NCI-H2029 (cell line): Measurements from ENCODE around the gene NID1.
"Not testable (repeated sequence)": the region's sequence is repeated elsewhere in the genome, so short reads cannot be mapped to it uniquely, and the experiment has no call there.

Source experiments
- DNase-seq: peaks from one replicate; lab custom pipeline; 2025; lab: John Stamatoyannopoulos, UW

The NID1 gene

GRCh38 chr1:235968831-235969230 is 96.1 kb downstream of the NID1 start:
- DNase-seq: no peak

- not testable (repeated sequence) for DNase-seq
These were observed 98.8 kb downstream of the NID1 start for GRCh38 chr1:235966134-235966533.

DNA sequence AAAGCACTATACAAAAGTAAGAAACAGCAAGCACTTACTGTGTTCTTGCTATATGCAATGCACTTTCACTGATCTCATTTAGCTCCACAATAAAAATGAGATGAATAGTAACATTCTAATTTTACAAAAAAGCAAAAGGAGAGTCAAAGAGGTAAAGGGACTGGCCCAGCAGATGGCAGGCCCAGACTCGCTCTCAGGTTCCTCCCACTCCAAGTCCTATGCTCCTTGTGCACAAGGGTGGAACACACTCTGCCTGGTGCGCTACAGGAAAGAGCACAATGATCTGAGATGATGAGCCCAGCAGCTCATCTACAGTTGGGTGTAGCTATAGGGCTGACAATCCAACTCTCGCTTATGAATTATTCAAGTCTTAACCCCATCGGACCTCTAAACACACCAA is 104.1 kb downstream of the NID1 start:
- no peak for DNase-seq

DNA sequence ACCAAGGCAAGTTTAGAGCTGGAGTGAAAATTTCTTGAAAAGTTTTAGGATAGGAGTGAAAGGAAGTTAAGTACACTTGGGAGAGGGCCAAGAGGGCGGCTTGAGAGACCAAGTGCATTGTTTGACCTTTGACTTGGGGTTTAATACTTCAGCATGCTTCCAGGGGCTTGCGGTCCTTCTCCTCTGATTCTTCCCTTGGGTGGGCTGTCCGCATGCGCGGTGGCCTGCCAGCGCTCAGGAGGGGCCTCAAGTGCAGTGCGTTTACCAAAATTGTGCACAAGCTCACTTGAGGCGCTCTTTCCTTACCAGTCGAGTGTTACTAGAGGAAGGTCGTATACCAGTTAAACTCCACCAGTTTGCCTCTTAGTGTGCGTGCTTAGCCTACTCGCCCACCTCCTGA is 106.9 kb downstream of the NID1 start:
- DNase-seq: no peak

DNA sequence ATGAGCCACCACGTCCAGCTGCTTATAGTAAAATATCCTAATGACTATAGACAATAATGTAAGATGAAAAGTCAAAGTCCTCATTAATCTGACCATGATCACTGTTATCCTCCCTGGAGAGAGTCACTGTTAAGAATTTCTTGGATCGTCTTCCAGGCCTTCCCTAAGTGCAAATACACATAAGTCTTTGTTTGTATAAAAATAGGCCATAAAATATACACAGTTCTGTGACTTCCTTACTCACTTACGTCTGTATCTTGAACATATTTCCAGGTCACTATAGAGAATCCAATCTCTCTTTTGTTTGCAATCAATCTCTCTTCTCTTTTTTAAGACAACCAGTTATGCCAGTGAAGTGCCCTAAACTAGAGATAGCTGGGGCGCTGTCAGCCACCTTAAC is 109.1 kb downstream of the NID1 start:
- no peak for DNase-seq

- DNase-seq: no peak
These were observed 110.3 kb downstream of the NID1 start for GRCh38 chr1:235954306-235955283.

- DNase-seq: no peak
These were observed 111.1 kb downstream of the NID1 start for GRCh38 chr1:235953801-235954200.

GRCh38 chr1:235952950-235953615 is 111.8 kb downstream of the NID1 start:
- DNase-seq: no peak

DNA sequence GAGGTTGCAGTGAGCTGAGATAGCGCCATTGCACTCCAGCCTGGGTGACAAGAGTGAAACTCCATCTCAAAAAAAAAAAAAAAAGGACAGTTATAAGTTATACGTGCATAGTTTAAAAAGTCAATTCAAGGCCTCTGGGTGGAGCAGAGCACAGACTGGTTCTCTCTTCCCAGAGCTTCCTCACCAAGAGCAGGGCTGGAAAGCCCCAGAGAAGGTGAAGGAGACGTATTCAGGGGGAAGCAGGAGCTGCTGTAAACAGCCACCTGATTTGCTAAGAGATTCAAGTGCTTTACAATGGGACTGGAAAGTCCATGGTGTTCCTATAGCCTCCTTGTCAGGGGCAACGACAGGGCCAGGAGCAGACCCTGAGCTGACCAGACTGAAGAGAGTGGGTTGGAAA is 113.2 kb downstream of the NID1 start:
- DNase-seq: no peak

DNA sequence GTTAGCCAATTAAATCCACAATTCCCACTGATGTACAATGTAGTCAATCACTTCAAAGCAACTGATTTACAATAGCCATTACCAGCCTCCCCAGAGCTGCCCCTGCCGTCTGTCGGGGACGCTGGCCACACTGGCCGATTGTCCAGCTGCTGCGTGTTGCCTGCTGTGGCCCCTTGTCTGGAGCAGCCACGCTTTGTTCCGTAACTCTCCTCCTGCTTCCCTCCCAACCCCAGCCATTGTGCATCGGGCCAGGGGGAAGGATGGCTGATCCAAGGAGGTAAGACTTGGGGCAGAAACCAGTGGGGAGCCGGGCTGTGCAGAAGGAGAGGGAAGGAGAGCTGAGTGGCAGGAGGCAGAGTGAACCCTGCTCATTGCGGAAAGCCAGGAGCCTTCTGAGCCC is 114.6 kb downstream of the NID1 start:
- no peak for DNase-seq

- DNase-seq: no peak
These were observed 116.0 kb downstream of the NID1 start for GRCh38 chr1:235948774-235949427.

GRCh38 chr1:235947989-235948388 is 116.9 kb downstream of the NID1 start:
- DNase-seq: no peak

- no peak for DNase-seq
These were observed 118.3 kb downstream of the NID1 start for GRCh38 chr1:235946571-235946981.

DNA sequence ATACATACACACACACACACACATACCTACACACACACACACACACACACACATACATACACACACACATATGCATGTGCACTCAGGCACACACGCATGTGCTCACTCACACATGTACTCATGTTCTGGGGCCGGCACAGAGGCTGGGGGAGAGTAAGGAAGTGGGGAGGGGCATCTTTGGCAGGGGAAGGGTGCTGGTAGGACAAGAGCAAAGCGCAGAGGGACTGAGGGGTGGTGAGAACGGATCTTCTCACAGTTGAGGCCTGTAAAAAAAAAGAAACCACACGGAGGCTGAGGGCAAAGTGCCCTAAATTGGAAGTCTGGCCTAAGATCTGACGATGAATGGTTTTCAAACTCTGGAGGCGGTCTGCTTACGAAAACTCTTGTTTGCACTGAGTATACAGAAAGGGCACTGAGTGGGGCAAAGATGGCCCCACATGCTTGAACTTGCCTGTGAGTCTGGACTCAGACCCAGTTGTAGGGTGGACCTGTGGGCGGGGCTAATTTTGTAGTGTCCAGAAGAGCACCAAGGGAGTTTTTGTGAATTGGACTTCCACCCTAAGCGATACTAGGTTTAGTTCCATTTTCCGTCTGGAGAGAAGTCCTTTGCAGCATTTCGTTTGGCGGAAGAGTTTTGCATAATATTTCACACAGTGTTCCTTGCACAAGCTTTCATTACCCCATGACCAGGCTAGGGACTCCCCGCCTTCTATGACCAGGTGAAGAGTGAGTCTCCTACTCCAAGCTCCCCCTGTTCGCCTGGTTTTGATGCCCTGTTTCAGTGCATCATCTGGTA is 118.9 kb downstream of the NID1 start:
- DNase-seq: no peak

DNA sequence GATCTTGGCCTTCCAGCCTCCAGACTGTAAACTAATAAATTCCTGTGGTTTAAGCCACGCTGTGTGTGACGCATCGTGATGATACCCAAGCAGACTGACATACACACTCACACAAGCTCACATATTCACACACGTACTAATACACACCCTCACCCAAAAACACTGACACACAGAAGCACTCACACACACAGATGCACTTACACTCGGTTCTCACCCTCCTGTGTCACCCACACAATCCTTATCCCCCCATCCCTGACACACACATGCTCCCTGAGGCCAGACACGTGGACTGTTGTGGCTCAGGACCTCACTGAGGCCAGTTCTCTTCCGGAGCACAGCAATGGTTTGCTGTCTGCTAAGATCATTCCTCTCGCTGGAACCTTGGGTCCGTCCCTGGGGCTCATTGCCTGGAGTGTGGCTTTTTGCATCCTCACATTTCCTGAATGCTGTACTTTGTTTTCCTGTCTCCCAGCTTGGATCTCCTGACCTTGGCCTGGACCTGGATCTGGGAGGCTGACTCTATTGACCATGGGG is 121.2 kb downstream of the NID1 start:
- DNase-seq: no peak

DNA sequence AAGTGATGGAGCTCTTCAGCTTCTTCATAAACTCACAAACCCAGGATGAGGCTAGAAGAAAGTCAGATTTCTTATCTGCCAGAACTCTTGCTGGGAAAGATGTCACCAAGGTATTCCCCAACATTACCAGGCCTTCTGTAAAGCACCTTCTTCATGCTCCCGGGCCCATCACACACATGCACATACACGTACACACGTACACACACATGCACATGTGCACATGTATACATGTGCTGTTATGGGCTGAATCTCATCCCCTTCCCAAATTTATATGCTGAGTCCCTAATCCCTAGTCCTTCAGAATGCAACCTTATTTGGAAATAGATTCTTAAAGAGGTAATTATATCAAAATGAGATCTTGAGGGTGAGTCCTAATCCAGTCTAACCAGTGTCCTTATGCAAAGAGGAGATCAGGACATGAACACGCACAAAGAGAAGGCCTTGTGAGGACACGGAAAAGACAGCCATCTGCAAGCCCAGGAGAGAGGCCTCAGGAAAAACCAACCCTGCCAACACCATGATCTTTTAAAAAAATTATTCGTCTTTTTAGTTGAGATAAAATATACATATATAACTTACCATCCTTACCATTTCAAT is 121.8 kb downstream of the NID1 start:
- no peak for DNase-seq

GRCh38 chr1:235942625-235942934 is 122.3 kb downstream of the NID1 start:
- DNase-seq: no peak

DNA sequence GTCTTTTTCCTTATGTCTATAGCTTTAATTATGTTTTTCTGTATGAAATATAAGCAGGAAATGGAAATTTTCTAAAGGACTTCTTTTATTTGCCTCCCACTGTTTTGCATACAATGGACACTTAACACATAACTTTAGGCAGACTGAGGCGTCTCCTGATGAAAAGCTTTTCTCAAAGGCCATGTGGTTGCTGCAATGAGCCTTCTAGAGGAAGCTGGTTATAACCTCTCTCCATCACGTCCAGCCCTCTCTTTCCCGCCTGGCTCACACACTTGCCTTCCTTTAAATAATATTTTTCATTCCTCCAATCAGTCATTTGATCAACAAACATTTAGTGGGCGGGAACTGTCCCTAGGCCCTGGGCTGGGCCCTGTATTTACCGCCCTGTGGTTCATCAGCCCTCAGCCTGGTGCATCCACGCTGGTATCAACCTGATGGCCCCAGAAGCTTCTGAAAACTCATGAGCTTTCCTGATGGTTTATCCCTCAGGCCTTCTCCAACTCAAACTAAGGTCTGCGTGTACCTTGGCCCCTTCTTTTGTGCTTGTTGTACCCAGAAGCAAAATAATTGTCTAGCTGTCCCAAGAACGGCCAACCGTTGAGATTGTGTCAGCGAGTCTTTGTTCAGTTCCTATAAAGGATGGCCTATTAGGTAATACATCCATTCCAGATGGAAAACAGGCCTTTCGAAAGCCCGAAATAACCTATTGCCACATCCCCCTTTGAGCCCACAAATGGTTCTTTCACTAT is 122.8 kb downstream of the NID1 start:
- no peak for DNase-seq

- no peak for DNase-seq
These were observed 124.6 kb downstream of the NID1 start for GRCh38 chr1:235940285-235940684.

- DNase-seq: no peak
These were observed 125.5 kb downstream of the NID1 start for GRCh38 chr1:235939480-235939775.
